Measurements from ENCODE around the gene GAB3. TPM values are rescaled to one million over a fixed set of nuclear protein-coding genes. Genes with fewer than 3 reads are reported as not detected.
"Not testable (repeated sequence)": the region's sequence is repeated elsewhere in the genome, so short reads cannot be mapped to it uniquely, and the experiment has no call there.

The GAB3 gene
- polyA plus RNA-seq, 2 of the 4 experiments (the other 2 are of a cell fraction) = 0.13 to 0.39 TPM

DNA sequence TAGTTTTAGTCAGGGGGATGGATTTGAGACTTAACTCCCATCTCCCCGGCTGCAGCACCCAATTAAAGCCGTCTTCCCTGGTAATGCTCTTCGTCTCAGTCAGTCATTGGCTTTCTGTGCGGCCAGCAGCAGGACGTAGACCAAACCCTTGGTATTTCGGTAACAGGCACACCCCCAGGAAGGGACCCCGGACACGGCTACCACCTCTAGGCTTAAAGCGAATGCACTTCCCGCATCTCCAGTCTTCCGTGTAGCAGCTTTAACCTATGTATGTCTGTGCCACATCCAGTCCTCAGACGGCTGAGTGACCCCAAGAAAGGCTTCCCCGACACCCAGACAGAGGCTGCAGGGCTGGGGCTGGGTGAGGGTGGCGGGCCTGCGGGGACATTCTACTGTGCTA is 96.0 kb downstream of the GAB3 start:
- 86% methylated on average over 5 of the region's 15 CpGs for WGBS (ENCODE audit: missing lambda C conversion rate)
- no peak overlapping the region for H3K4me2 ChIP-seq
- H3K27ac ChIP-seq = no peak overlapping the region
- no peak for FAIRE-seq
- no peak for DNase-seq (ENCODE audit: low read depth in 1 of 2, low spot score in 1 of 2)
- TF ChIP-seq, protein P1, sequence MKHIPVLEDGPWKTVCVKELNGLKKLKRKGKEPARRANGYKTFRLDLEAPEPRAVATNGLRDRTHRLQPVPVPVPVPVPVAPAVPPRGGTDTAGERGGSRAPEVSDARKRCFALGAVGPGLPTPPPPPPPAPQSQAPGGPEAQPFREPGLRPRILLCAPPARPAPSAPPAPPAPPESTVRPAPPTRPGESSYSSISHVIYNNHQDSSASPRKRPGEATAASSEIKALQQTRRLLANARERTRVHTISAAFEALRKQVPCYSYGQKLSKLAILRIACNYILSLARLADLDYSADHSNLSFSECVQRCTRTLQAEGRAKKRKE (CRISPR knock-in tag; IDR thresholded peaks at IDR 0.05; ENCODE audit: low read depth) = no peak
- TF ChIP-seq FOSL2 (IDR thresholded peaks at IDR 0.05) (no peak), FOSL2 (CRISPR knock-in tag; IDR thresholded peaks at IDR 0.05) (no peak), ZSCAN20 (CRISPR knock-in tag; IDR thresholded peaks at IDR 0.05) (no peak), RAD21 (conservative IDR thresholded peaks at IDR 0.05 in 1 of 2, IDR thresholded peaks at IDR 0.05 in 1 of 2) (no peak), HEYL (CRISPR knock-in tag; IDR thresholded peaks at IDR 0.05) (no peak), FOSB (CRISPR knock-in tag; IDR thresholded peaks at IDR 0.05) (no peak), RCOR1 (IDR thresholded peaks at IDR 0.05; ENCODE audit: low read depth, low read length) (no peak), TP53 (CRISPR knock-in tag; IDR thresholded peaks at IDR 0.05) (no peak), CEBPB (IDR thresholded peaks at IDR 0.05) (no peak), PHF8 (IDR thresholded peaks at IDR 0.05; ENCODE audit: borderline replicate concordance, low read depth) (no peak), TFCP2L1 (CRISPR knock-in tag; IDR thresholded peaks at IDR 0.05) (no peak), POLR2A (IDR thresholded peaks at IDR 0.05; ENCODE audit: low read length) (no peak), SMC3 (IDR thresholded peaks at IDR 0.05) (no peak)
- TF ChIP-seq, protein P2, sequence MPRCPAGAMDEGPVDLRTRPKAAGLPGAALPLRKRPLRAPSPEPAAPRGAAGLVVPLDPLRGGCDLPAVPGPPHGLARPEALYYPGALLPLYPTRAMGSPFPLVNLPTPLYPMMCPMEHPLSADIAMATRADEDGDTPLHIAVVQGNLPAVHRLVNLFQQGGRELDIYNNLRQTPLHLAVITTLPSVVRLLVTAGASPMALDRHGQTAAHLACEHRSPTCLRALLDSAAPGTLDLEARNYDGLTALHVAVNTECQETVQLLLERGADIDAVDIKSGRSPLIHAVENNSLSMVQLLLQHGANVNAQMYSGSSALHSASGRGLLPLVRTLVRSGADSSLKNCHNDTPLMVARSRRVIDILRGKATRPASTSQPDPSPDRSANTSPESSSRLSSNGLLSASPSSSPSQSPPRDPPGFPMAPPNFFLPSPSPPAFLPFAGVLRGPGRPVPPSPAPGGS (IDR thresholded peaks at IDR 0.05) = no peak
- TF ChIP-seq, protein P3, sequence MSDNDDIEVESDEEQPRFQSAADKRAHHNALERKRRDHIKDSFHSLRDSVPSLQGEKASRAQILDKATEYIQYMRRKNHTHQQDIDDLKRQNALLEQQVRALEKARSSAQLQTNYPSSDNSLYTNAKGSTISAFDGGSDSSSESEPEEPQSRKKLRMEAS (IDR thresholded peaks at IDR 0.05) = no peak
- TF ChIP-seq, protein P4, sequence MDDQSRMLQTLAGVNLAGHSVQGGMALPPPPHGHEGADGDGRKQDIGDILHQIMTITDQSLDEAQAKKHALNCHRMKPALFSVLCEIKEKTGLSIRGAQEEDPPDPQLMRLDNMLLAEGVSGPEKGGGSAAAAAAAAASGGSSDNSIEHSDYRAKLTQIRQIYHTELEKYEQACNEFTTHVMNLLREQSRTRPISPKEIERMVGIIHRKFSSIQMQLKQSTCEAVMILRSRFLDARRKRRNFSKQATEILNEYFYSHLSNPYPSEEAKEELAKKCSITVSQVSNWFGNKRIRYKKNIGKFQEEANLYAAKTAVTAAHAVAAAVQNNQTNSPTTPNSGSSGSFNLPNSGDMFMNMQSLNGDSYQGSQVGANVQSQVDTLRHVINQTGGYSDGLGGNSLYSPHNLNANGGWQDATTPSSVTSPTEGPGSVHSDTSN (IDR thresholded peaks at IDR 0.05) = no peak
- CTCF ChIA-PET = no interaction called here
- ATAC-seq = no peak
- no peaks in the 10 kb centered on the region for H3K4me1 ChIP-seq
- H3K9me3 ChIP-seq = no peaks in the 10 kb centered on the region
- H3K4me3 ChIP-seq = no peak overlapping the region
- POLR2A ChIA-PET = no interaction called here

DNA sequence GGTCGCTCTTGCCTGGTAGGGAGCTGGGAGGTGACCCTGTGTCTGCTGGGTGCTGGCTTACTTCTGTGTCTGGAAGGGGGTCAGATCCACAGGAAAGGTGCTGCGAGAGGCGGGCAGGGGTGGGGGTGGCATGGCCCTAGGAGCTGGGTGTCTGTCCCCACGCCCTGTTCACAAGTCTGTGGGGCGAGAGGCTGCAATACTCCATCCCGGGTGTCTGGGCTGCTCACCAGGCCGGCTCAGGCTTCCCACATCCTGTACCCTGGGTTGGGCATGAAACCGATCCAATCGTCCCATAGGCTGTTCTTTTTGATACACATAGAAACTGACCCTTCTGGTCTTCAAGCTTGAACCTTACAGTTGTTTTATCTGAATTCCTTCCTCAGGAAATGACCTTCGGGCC is 96.5 kb downstream of the GAB3 start:
- ATAC-seq (no peak), DNase-seq (ENCODE audit: low read depth in 1 of 2, low spot score in 1 of 2) (no peak), FAIRE-seq (no peak)
- CTCF ChIA-PET = no interaction called here
- no peak overlapping the region for H3K4me2 ChIP-seq
- POLR2A ChIA-PET = no interaction called here
- 61% methylated on average over 7 of the region's 10 CpGs for WGBS (ENCODE audit: missing lambda C conversion rate)
- no peaks in the 10 kb centered on the region for H3K4me1 ChIP-seq
- H3K27ac ChIP-seq = no peak overlapping the region
- H3K4me3 ChIP-seq = no peak overlapping the region
- TF ChIP-seq, protein P5, sequence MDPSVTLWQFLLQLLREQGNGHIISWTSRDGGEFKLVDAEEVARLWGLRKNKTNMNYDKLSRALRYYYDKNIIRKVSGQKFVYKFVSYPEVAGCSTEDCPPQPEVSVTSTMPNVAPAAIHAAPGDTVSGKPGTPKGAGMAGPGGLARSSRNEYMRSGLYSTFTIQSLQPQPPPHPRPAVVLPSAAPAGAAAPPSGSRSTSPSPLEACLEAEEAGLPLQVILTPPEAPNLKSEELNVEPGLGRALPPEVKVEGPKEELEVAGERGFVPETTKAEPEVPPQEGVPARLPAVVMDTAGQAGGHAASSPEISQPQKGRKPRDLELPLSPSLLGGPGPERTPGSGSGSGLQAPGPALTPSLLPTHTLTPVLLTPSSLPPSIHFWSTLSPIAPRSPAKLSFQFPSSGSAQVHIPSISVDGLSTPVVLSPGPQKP (IDR thresholded peaks at IDR 0.05; ENCODE audit: low read depth, low read length) = no peak
- no peak for TF ChIP-seq TP53 (CRISPR knock-in tag; IDR thresholded peaks at IDR 0.05)
- TF ChIP-seq ZNF302 (CRISPR knock-in tag; IDR thresholded peaks at IDR 0.05) = no peak
- TF ChIP-seq FOSB (CRISPR knock-in tag; IDR thresholded peaks at IDR 0.05) = no peak
- no peak for TF ChIP-seq HOXB5 (CRISPR knock-in tag; IDR thresholded peaks at IDR 0.05)
- no peak for TF ChIP-seq FOXS1 (CRISPR knock-in tag; IDR thresholded peaks at IDR 0.05)
- no peak for TF ChIP-seq HDAC2 (IDR thresholded peaks at IDR 0.05)
- TF ChIP-seq POLR2A (IDR thresholded peaks at IDR 0.05; ENCODE audit: low read length) = no peak
- TF ChIP-seq, protein P6, sequence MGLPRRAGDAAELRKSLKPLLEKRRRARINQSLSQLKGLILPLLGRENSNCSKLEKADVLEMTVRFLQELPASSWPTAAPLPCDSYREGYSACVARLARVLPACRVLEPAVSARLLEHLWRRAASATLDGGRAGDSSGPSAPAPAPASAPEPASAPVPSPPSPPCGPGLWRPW (IDR thresholded peaks at IDR 0.05) = no peak
- no peak for TF ChIP-seq NPAS2 (CRISPR knock-in tag; IDR thresholded peaks at IDR 0.05; ENCODE audit: borderline replicate concordance)
- TF ChIP-seq GATA3 (IDR thresholded peaks at IDR 0.05; ENCODE audit: borderline replicate concordance) = no peak
- TF ChIP-seq HOXA7 (CRISPR knock-in tag; IDR thresholded peaks at IDR 0.05) = no peak
- no peak for TF ChIP-seq EHMT2 (IDR thresholded peaks at IDR 0.05; ENCODE audit: low read depth)
- TF ChIP-seq HOXB13 (CRISPR knock-in tag; IDR thresholded peaks at IDR 0.05; ENCODE audit: low read depth) = no peak
- H3K9me3 ChIP-seq = no peaks in the 10 kb centered on the region

DNA sequence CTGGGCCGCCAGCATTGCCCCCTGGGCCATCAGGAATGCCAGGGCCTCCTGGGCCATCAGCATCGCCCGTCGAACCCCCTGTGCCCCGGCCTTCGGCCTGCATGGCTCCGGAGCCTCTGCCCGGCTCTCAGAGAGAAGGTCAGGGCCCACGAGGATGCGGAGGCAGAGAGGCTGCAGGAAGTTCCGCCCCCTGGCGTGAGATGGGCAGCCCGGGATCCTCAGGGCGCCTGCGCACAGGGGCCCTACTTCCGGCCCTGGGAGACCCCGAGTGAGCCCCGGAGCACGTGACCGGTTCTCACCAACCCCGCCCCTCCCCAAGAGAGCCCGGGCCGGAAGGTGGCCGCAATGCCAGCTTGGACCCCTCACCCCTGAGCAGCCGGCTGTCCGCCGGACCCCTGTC is 97.5 kb downstream of the GAB3 start, which contains the start of gene CTAG2:
CTAG2 (minus strand) TSS at position 167 of the 400 bp plus-strand sequence; CDS start at position 103, 64 bp downstream.
- POLR2A ChIA-PET; H3K4me1 ChIP-seq; H3K27ac ChIP-seq; ATAC-seq; CTCF ChIA-PET; DNase-seq (ENCODE audit: low read depth in 1 of 2, low spot score in 1 of 2); H3K9me3 ChIP-seq; H3K4me2 ChIP-seq; FAIRE-seq; H3K4me3 ChIP-seq: not testable (repeated sequence)
- WGBS (ENCODE audit: missing lambda C conversion rate) = no CpG with 5 or more reads among the region's 27 CpGs

Data from A549 (cell line).